GM10847 (cell line): ENCODE data around the gene CASQ2.

Source experiments
- POLR2A ChIP-seq: IDR thresholded peaks from 2 replicates; pipeline ENCODE4 v1.6.1; 2011; ENCODE audit not compliant: insufficient read length; ENCODE audit errors: extremely low read depth

CASQ2 gene

DNA sequence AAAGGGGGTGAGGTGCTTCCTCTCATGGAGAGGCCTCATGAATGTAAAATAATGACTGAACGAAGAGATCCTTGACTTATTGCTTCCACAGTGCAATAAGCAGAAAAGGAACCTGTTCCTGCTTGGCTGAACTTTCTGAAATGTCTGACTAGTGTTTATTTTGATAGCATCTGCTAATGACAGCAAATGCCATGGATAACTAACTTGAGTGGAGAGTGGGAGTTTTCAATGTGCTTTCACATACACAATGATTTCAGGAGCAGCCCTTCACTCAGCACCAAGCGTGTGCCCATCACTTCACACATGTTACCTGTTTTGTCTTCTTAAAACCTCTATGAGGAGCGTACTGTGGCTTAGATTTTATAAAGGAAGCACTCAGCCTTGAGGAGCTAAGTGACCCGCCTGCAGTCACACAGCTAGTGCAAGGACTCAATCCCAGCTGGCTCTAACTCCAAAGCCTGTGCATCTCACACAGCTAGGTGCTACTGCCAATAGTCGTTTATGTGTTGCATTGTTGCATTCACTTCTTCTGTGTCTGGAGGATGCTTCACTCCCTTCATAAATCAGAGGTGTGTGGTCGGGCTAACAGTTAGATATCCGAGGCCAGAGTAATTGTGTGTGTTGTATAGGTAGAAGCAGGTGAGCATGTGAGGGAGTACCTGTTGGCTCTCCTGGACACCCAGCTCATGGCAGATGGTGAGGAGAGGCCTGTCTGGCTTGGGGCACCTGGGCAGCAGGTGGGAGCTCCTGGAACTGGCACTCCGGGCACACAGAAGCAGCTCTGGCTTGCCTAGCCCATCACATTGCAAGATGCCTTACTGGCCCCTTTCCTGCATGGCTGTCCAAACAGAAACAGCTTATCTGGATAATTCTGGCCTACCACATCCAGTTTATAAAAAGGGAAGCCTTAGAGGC lies 12.8 kb downstream of the CASQ2 start:
- TF ChIP-seq POLR2A = no peak

DNA sequence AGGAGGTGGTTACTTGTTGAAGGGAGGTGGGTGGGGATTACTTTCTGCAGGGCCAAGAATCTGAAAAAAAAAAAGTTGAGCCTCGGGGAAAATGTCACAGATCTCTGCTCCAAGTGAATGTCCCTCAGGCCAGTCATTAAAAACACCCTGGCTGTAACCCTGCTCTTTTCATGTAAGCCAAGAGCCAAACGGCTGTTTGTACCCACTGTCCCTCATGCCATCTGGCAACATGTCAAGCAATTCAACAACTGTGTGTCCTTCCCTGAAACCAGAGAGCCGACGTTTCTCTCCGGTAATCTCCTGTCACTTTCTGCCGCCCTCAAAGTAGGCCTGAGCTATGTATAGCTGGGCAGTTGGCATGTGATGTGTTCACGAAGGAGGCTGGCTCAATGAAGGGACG lies 14.7 kb downstream of the CASQ2 start:
- no peak for TF ChIP-seq POLR2A

DNA sequence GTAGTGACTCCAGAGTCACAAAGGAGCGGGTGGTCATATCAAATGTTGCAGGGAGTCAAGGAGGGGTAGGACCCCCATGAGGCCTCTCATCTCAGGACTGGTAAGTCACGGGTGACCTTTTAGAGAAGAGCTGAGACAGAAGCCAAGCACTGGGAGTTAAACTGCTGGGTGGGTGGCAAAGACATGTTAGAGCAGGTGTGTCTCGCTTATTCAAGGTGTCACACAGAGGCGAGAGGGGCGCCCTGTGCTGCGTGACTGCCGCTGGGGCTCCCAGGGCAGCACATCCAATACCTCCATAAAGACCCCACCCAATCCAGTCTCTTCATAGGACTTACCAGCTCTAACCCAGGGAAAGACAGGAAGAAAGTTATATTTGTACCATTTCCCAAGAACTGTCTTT lies 15.2 kb downstream of the CASQ2 start:
- TF ChIP-seq POLR2A = no peak

DNA sequence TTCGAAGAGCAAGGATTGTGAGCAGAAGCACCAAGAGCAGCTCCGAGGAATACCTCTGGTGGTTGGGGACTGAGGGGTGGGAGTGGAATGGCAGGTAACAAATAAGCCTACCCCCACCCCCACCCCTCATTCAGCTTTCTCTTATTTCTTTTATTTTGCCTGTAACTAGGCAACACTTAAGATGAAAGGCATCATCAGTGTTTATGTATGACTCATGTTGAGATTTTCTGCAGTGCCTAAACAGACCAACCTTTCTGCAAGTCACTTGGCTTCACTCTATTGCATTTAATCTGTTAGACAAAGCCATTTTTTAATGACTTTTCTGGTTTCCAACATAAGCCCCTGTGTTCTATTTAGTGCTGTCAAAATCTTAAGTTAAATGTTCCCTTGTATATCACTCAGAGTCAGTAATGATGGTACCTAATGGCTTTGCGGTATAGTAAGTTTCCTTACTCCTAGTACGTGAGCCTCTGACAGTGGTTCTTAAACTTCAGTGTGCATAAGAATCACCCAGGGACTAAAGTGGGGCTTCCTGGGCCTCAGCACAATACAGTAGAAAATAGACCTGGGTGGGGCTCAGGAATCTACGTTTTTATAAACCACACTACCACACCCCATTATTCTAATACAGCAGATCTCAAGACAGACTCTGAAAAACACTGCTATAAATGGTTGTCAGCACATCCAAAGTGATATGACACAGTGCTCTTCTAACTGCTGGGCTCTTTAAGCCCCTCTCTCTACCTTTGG lies 19.9 kb downstream of the CASQ2 start:
- TF ChIP-seq POLR2A = no peak

DNA sequence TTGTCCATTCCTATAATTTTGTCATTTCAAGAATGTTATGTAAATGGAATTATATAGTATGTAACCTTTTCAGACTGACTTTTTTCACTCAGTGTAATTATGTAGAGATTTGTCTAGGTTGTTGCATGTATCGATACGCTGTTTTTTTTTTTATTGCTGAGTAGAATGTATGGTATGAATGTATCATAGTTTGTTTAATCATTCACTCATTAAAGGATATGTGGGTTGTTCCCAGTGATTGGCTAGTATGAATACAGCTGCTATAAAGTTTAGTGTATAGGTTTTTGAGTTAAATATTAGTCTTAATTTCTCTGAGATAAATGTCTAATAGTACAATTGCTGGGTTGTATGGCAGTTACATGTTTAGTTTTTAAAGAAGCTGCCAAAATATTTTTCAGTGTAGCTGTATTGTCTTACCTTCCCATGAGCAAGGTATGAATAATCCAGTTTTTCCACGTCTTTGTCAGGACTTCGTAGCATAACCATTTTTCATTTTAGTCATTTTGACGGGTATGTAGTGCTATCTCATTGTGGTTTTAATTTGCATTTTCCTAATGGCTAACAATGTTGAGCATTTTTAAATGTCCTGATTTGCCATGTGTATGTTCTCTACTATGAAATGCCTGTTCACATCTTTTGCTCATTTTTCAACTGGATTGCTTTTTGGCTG lies 22.4 kb downstream of the CASQ2 start:
- TF ChIP-seq POLR2A = no peak

DNA sequence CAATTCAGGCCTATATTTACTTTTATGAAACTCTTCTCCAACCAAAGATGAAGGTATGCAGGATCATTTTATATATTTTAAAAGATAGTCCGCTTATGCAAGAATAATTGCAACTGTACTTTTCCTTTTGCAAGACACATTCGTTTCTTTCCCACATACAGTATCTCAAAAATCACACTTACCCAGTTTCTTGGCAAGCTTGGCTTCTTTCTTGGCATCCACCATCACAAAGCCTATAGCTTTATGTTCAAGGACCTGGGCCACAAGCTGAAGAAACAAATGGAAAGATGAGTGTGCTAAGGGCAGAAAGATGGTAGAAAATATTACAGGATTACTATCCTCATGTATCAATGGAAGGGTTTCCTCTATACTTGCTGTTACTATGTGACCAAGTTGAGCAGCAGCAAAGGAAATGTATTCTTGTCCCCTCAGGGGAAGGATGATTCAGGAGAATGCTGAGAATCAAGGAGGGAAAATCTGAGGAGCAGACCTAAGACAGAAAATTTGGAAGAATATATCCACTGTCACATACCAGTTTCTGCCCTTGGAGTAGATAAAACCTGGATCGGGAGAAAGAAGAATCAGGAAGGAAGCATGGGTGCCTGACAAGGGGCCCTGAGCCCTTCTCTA lies 23.8 kb downstream of the CASQ2 start:
- no peak for TF ChIP-seq POLR2A

DNA sequence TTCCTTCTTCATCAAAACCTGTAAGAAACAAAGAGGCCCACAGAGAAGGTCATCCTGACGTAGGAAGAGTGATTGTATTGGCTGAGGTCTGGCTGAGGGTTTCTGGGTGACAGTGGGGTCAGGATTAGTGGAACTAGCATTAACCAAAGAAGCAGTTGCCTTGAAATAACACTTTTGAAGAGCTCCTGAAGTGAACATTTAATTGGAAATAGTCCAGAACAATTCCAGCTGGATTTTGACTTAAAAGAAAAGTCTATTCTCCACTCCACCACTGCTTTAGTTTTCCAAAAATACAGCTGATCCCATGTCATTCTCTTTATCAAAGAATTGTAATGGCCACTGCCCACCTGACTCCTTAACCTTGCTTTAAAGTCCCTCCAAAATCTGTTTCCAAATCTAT lies 27.7 kb downstream of the CASQ2 start:
- no peak for TF ChIP-seq POLR2A

DNA sequence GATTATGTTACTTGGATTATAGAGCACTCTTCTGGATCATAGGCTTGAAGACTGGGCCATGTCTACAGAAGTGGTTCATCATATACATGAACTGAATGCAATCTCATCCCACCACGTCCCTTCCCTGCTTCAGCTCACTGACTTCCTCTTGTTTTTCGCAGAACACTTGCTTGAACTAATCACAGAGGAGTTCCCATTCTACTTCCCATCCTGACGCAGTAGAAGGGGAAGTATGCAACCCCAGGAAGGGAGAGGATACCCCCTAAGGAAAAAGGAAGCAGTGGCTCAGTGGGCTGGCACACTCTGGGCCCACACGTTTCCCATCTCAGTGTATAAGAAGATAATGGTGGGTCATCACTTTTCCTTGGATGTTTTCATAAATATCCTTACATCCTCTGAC lies 36.2 kb downstream of the CASQ2 start:
- no peak for TF ChIP-seq POLR2A

DNA sequence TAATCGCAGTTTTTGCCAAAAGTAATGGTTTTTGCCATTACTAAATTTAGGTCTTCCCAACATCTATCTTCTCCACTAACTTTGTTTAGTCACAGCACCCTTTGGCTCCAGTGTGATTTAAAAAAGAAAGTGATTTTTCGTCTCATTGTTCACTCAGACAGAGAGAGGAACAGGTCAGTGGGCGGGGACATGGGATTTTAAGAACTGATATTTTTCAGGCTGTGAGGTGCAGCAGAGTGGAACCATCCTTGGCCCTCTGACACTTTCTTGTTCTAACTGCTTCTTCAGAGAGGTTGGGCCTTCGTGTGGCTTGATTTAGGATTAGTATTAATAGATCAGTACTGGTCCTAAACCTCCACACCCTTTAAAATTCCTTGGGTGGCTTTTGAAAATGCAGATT lies 38.8 kb downstream of the CASQ2 start:
- TF ChIP-seq POLR2A = no peak

DNA sequence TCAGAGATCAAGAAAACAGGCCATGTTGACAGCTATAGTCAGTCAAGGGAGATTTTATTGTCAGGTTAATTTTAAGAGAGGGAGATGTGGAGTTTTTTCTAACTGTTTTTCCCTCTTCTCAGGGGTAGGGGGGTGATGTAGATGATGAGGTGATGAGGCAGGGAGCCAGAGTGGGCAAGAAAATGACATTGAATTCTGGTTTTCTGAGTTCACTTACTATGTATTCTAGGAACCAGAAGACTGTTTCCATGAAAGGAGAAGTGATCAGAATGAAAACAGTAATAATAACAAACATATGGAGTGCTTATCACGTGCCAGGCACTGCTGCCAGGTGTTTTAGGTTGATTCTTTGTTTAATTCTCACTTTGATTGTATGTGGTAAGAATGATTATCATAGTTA lies 40.2 kb downstream of the CASQ2 start:
- TF ChIP-seq POLR2A = no peak

DNA sequence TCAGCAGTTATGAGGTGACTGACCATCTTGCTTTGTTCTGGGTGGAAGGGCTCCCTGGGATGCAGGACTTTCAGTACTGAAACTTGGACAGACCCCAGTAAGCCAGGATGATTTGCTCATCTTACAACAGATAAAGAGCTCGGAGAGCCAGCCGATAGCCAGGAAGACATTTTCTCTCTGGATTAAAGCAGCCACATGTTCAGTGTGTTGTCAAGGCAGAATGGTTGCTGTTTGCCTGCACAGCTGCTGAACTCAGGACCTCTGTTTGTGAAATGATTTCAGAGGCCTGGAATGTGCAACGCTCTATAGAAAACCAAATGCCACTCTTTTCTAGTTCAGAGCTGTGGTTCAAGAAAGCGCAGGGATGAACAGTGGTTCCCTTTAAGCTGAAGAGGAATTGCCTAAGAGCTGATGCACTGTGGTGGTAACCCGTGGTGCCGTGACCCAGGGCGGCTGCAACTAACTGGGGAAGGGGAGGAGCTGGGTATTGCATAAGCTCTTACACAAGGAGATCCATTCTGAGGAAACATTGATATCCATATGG lies 40.7 kb downstream of the CASQ2 start:
- TF ChIP-seq POLR2A = no peak

DNA sequence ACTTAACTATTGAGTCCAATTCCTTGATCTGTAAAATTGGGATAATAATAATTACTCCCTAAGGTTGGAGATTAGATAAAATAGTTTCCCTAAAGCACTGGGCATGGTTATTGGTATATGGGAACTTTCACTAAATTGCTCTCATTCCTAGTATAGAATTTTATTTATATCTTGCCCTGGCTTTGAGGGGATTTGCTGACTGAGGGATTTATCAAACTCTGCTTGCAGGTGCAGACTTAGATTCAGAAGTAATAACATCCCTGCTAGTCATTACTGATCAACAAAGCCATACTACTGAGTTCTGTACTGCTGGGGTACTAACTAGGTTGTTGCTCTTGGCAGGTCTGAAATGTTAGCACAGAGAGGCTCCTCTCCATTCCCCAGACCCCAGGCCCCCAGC lies 41.9 kb downstream of the CASQ2 start:
- no peak for TF ChIP-seq POLR2A

DNA sequence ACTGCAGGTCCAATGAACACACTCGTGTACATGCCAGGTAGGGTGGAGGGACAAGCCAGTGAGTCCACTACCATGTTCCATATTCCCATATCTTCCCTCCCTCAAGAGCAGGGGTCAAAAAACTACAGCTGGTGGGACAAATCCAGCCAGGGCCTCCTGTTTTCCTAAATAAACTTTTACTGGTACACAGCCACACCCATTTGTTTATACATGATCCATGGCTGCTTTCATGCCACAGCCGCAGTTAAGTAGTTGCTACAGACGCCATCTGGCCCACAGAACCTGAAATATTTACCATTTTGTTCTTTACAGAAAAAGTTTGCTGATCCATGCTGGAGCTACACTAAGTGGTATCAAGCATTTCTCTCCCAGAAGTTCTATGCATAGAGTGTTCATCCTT lies 42.4 kb downstream of the CASQ2 start:
- TF ChIP-seq POLR2A = no peak

DNA sequence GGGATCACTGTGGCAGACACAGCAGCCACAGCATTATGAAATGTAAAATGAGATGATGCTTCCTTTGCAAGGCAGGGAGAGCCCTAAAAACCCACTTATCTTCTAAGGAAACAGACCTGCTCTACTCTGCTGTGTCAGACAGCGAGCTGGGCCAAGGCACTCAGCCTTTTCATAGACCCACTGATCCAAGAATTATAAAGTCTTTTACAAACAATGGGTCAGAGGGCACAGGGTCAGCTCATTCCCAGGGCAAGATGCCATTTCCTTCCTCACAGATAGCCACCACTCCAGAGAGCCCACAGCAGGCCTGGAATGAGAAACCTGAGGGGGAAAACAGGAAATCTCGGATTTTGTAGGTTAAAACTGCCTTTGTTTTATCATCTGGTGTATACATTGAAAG lies 42.9 kb downstream of the CASQ2 start:
- no peak for TF ChIP-seq POLR2A

DNA sequence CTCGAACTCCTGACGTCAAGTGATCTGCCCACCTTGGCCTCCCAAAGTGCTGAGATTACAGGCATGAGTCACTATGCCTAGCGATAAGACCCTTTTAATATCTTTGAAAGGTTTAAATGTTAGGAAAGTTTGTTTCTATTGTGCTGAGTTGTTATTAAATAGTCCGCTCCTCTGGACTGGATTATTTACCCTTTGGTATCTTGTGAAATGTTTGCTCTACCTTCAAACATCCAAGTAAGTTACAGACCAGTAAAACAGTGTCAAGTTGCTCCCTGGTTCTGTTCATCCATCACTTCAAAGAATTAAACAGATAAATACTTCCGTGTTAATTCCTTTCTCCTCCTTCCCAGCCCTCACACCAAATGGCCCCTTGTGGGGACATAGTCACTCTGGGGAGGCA lies 44.8 kb downstream of the CASQ2 start:
- TF ChIP-seq POLR2A = no peak
